NCI-H1694 treated with DMSO at 0.1 percent for 48 hours (cell line): ENCODE results near the gene SPINK6.
A peak's percentile ranks its signal among the peaks of the same experiment; 100 is the strongest.

ENCODE experiments used
- DNase-seq: peaks from one replicate; lab custom pipeline; 2025; lab: John Stamatoyannopoulos, UW

Gene SPINK6, protein sequence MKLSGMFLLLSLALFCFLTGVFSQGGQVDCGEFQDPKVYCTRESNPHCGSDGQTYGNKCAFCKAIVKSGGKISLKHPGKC

DNA sequence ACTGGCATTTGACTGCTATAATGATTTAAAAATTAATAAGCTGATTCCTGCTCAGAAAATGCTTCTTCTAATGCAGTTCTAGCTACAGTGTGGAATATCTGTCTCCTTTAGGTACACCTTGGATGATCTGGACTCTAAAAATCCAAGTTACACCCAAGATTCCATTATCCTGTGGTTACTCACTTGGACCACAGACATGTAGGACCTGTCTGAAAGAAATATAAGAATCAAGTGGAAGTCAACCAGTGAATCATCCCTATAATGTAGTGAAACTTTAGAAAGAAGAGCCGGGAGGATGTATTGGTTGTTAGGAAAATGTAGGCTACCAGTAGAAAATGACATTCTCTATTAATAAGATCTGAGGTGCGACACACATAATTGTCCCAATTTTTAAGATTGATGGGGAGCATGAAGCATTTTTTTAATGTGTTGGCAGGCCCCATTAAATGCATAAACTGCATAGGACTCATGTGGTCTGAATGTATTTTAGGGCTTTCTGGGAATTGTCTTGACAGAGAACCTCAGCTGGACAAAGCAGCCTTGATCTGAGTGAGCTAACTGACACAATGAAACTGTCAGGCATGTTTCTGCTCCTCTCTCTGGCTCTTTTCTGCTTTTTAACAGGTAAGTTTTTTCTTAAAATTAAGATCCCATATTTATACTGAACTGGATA, at the start of gene SPINK6:
SPINK6 (plus strand) TSS at position 512 of the 673 bp plus-strand sequence; CDS start at position 567, 55 bp downstream.
- no peak for DNase-seq

DNA sequence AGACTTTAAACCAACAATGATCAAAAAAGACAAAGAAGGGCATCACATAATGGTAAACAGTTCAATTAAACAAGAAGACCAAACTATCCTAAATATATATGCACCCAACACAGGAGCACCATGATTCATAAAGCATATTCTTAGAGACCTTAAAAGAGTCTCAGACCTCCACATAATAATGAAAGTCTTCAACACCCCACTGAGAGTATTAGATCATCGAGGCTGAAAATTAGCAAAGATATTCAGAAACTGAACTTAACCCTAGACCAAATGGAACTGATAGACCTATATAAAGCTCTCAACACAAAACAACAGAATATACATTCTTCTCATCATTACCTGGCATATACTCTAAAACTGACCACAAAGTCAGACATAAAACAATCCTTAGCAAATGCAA, 46.2 kb upstream of the SPINK6 start:
- no peak for DNase-seq

DNA sequence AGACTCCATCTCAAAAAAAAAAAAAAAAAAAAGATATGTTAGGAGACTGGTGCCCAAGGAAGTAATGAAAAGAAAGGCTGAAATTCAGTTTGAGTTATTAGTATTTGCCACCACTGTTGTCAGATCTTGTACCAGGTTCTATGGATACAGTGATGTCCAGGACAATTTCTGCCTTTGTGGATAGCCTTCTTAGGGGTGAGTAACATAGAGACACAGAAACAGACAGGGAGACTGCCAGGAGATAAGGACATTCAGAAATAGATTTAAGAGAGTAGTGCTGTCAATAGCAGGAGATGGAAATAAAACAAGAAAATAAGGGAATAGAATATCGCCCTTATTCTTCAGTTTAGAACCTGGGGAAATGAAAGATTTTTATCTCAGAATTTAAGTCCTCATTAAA, 40.8 kb upstream of the SPINK6 start:
- DNase-seq, result no peak

DNA sequence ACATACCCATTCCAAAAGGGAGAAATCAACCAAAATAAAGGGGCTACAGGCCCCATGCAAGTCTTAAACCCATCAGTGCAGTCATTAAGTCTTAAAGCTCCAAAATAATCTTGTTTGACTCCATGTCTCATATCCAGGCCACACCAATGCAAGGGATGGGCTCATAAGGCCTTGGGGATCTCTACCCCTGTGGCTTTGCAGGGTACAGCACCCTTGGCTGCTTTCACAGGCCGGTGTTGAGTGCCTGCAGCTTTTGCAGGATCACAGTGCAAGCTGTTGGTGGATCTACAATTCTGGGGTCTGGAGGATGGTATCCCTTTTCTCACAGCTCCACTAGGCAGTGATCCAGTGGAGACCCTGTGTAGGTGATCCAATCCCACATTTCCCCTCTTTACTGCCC, 39.5 kb upstream of the SPINK6 start:
- no peak for DNase-seq

DNA sequence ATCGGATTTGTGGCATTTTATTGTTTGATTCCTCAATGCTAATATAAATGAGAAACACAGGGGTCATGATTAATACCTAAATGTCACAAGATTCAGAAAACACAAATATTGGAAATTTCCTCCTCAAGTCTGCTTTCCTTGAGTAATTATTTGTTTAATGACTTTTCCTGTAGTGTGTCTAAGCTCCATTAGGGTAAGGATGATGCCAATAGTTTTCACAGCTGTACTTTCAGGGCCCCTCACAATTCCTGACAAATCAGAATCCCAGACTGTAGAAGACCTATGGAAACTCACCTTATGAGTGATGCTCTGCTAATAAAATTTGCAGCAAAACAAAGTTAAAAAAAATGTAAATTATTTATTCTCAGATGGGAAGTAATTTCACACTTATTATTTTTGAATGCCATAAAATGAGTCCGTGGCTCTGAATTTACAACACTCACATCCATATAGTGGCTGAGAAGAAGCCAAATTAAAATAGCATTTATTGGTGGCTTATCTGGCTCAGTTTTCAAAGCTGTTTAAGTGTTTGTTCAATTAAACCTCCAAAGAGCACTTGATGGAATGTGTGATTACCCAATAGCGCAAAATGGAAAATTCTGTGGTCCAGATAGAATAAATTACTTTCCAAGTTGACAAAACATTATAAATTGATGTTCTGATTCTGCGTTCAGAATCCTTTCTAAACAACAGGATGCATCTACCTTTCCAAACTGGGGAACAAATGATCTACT, 36.1 kb upstream of the SPINK6 start:
- DNase-seq, result no peak

DNA sequence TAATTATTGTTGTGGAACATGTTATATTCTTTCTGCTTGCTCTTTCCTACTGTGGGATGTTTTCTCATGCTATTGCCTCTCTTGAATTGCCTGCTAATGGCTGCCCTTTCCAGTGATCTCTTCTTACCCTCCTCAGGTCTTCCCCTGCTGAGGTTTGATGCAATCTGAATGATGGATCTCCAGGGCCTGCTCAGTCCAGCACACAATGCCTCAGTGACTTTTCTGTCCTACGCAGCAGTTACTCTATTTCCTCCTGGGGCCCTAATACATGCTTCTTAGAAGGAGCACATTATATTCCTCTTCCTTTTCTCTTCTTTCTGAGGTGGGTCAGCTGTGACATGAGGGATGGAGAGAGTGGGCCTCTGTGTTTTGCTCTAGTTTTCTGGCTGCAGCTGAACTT, 34.6 kb upstream of the SPINK6 start, which contains the start of gene SPINK14:
SPINK14 (plus strand) TSS at position 301 of the 400 bp plus-strand sequence. CDS start 1,187 bp downstream, outside the sequence.
- DNase-seq, result no peak

DNA sequence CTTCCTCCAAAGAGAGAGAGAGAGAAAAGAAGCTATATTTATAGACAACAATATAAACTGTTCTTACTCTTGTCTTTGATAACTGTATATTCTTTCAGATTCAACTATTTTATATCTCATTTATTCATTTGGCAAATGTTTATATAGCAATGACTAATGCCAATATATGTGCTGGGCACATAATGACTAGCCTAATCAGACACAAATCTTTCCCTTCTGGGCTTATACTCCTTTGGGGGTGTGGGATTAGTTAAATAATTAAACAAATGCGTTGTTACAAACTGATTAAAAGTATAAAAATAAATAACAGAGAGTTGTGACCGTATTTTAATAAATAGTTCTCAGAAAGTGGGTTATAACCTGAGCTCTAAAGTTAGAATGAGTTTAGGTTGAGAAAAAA, 30.5 kb upstream of the SPINK6 start:
- DNase-seq, result no peak

DNA sequence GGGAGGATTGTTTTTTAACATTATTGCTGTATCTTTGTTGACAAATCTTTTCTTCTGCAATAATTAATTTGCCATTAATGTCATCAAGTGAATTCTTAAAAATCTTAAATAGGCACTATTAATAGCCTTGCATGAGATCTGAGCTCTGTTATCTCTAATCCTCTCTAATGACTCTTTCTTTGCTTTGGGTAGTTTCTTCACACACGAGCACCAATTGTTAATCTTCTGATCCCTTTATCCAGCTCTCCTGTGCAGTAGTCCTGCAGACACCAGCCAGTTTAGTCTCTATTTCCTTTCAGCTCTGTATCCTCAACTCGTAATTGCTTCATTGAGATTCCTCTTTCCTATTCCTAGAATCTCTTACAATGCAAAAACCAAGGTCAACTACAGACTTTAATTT, 26.4 kb upstream of the SPINK6 start:
- DNase-seq, result no peak

DNA sequence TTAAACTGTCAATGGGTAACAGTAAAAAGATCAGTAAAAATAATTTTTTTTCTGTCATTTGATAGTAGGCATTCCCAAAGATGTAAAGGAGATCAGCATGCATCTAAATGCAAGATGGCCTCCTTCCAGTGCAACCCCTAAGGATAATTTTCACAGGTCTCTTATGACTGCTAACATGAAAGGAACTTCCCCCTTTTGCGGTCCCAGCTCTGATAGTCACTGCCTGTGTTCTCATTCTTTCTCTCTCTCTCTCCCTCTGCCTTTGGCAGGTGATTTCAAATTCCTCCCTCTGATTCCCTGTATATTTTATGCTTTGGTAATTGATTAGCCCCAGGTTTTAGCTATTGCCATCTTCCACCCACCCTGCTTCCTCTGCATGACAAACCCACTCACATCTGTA, 25.6 kb upstream of the SPINK6 start:
- no peak for DNase-seq

DNA sequence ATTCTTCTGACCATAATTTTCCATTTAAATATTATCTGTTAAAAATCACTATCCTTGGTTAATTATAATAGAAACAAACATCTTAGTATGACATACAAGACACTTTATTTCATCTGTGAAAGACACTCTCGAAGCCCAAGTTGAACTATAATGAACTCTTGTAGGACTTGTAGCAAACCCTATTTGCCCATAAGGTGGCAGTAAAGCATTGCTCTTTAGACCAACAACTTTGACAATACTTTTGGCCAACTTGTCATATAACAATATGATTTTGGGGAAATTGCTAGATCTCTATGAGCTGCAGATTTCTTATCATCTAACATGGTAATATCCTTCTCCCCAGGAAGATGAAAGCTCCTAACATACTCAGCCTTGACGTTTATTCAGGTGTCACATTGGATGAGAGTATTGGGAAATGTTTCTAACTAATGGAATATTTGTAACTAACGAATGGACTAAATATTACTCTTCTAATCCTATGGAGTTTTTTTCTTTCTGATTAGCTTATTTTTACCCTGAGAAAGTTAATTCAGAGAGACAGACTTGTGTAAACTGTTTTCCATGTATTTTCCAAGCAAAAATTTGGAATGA, 23.5 kb upstream of the SPINK6 start:
- peak; percentile 32 for DNase-seq

DNA sequence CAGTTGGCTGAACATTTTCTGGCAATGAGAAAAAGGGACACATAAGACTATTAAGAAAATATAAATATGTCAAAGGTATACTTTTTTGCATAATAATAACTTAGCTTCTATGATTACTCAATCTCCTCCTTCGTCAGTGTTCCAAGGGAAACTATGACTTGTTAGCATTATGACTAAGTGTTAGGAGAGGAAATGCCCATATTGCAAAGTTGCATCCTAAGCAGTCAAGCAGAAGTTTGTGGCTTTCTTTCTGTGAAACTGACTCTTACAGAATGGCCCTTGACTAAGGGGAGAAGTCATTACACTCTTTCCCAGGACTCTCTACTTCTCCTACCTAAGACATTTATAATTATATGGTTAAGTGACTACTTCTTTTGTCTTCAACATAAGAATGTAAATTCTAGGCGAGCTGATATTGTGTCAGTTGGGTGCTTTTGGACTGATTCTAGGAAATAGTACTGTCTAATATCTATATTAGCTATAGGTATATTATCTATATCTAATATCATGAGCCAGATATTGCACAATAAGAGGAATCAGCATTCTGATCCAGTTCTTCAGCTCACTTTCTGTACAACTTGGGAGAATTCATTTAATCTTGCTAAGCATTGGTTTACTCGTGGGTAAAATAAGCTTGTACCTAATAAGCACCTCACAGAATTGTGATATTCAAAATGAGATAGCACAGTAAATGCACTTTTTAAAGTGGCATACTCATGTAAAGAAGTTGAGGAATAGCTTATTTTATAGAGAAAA, 16.4 kb upstream of the SPINK6 start:
- no peak for DNase-seq

DNA sequence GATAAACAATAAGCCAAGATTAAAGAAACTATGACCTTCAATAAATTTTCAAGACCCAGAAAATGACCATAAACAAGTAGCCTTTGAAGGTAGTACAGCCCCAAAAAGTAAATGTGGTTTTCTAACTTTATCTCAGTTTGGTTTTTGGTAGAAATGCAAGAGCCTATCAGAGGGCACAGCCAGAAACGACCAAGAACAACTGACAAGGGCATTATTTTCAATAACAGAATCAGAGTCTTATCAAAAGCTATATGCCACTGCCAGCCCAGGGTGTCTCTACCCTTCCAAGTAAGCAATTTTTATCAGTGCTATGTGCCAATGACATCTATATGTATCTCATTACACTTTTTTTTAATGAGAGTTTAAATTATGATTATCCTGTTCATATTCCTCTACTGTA, 11.8 kb upstream of the SPINK6 start:
- no peak for DNase-seq

DNA sequence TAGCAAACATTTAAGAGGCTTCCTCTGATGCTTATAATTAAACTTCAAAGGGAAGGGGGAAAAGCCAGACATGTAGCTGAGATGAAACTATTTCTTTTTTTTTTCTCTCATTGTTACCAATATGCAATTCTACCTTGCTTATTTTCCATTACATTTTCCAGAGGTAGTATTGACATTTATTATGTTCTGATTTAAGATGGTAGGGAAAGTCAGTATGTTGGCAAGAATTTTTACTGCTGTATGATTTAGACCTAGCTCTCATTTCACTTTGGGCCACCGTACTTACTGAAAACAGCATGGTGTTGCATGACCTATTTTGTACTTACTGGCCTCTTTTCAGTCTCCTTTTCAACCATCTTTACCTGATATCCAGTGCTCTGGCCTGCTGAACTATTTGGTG, 9.6 kb upstream of the SPINK6 start:
- no peak for DNase-seq

DNA sequence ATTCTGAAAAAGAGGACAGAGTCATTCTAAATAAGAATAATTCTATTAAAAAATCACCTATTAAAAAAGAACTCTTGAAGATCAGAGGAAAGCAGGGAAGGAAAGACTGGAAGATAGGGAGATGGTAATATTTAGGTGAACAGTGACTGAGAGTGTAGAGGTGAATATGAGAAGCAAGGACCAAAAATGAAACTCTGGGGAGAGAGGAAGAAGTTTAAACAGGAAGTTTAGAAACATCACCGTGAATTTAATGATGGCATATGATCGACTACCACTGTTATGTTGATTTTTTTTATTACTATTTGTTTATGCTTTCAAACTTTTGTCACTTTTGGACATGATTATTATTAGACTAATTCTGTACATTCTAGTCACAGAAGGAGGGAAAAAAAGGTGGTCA, 1.7 kb upstream of the SPINK6 start:
- no peak for DNase-seq

DNA sequence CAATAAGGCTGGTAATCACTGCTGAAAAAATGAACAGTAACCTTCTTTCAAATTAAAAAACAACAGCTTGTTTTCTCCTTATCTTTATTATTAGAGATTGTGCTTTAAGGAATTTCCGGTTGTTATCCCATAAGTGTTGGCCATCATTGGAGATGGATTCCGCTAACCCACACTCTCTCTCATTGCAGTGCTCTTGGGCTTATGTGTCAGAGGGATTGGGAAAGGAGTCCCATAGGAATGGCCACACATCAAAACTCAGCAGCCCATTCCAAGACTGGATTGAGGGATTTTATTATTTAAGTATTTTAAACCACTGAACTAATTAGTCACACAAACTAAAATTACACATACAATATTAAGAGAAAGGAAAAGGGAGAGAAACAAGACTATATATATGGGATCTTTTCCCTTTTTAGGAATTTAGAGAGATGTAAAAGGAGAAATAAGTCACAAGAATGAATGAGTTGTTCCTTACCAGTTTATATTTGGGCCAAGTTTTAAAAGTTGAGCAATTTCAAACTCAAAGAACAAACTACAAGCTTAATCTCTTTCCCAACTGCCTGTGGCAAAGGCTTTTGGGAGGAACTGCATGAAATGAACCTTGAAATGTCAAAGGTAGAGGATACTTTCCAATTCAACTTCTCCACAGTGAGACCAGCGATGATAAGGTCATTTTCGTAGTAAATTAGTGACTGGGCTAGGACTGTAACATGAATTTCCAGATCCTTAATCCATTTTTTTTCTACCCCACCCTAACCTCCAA, 2.4 kb downstream of the SPINK6 start:
- no peak for DNase-seq

DNA sequence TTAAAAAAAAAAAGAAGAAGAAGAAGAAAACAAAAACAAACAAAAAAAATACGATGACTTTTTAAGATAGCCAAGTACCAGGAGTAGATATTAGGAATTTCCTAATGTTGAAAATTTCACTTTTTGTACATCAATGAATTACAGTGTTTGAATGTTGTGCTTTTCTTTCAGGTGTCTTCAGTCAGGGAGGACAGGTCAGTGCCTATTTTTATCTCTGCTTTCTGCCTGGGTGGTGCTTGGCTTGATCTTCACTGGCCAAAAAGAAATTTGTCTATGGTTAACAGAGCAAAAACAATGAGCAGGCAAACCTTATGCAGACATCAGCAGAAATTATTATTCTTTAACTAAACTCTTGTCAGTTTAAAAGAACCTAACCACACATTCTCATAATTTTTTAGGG, 3.0 kb downstream of the SPINK6 start:
- DNase-seq, result no peak

DNA sequence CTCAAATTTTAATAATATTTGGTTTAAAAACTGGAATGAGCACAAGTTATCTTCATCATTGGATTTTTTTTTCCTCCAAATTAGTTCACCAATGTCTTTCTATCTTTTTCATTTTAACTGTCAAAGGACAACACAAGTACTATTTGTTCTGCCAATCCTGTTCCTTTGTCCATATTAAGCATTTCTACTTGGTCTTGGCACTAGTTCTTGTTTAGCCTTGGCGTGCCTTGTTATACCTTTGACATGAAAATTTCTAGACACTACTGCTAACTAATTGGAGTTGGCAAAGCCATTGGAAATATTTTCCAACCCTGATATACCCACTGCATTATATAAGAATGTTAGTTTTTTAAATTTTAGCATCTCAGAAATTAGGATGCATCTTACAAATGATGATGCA, 3.8 kb downstream of the SPINK6 start:
- no peak for DNase-seq

DNA sequence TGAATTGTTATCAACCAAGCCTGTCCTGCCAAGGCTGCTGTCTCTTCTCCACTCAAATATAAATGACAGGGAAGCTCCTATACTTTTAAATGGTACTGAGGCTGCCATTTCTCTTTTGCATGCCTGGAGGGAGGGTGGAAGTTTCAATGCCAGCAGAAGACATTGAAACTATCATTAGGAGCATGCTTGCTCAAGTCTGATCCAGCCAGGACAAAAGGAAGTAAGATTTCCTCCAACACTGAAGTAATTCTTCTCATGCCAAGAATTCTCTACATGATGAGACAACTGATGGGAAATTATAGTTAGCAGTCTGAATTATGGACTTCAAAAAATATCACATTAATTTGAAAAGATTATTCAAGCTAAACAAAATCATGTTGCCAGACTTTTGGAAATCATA, 5.4 kb downstream of the SPINK6 start:
- DNase-seq, result no peak

DNA sequence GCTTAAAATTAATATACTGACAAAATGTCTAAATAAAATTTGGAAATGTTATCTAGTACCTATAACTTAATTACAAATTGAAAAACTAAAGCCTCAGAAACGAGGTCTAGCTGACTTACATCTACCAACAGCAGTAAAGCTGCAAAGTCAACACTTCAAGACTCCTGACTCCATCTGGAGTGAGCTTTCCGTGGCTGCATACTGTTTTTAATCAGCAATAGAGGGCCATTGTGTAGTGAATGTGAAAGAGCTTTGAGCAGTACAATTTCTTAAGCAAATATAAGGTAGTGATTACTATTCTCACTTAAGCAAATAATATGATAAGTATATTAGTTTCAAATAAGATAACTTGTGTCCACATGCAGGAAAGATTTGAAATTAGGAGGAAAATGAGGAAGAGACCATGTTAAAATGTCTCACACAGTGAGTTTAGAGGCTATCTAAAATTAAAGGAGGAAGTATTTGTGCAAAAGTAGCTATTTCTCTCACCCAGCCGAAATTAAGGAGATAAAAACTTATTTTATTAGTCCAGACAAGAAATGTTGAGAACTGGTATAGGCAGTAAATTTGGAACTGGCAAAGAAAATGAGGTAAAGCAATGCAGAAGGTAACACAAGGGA, 6.4 kb downstream of the SPINK6 start:
- DNase-seq, result no peak

DNA sequence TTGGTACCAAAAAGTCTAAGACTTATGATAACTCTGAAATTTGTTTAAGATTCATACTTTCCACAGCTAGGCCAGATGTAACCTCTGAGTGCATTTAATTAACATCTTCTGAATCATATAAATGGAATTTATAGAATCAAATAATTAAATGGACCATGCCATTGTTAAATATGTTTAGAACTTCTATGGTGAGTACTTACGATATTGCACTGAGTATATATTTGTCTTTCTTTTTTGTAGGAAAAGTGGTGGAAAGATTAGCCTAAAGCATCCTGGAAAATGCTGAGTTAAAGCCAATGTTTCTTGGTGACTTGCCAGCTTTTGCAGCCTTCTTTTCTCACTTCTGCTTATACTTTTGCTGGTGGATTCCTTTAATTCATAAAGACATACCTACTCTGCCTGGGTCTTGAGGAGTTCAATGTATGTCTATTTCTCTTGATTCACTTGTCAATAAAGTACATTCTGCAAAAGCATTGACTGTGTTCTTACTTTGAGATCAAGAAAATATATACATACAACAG, 11.9 kb downstream of the SPINK6 start:
- no peak for DNase-seq

DNA sequence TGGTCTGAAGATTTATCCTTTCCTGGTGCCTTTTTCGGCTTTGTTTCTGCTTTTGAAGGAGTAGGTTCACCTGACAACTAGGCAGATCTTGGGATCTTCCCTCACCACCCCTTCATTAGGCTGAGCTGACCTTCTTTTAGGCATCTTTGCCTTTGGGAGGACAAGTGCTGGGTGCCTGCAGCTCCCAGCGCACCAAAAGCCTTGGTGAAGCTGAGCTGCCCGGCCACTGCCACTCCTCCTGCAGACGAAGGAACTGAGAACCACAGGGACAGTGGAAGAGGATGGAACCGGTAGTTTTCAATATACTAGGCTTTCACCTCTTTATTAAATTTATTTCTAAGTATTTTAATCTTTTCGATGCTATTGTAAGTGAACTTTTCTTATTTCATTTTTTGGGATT, 18.7 kb downstream of the SPINK6 start:
- DNase-seq, result no peak
